Tibial nerve (tissue), 4 donors: ENCODE measurements around the gene IRF2BP1. TPM values are rescaled to one million over a fixed set of nuclear protein-coding genes. Genes with fewer than 3 reads are reported as not detected.

ENCODE experiments used
- DNase-seq, 2 donors: peaks; one replicate each; pipeline ENCODE4 v3.0.0-alpha.2; 2019; ENCODE audit warnings: low spot score in 2 of 2
- H3K27ac ChIP-seq, 4 donors: fragments of 200-600 bp; sonication (generic) in 3 of 4; one replicate each; pipeline ENCODE4 v1.5.1; 2017 to 2019; ENCODE audit warnings: mild to moderate bottlenecking in 1 of 4
- H3K27me3 ChIP-seq, 2 donors: fragments of 200-600 bp; sonication (generic) in 1 of 2; one replicate each; pipeline versions ENCODE4 v1.5.1 to v1.6.0; 2017 to 2019
- H3K36me3 ChIP-seq, 3 donors: fragments of 200-600 bp; sonication (generic); one replicate each; pipeline ENCODE4 v1.5.1; 2018 to 2019
- H3K4me1 ChIP-seq, 4 donors: fragments of 200-600 bp; sonication (generic) in 3 of 4; one replicate each; pipeline ENCODE4 v1.5.1; 2017 to 2019
- H3K4me3 ChIP-seq, 4 donors: fragments of 200-600 bp; sonication (generic) in 3 of 4; one replicate each; pipeline ENCODE4 v1.5.1; 2017 to 2019; ENCODE audit warnings: mild to moderate bottlenecking in 1 of 4, moderate library complexity in 1 of 4
- H3K9me3 ChIP-seq, 4 donors: fragments of 200-600 bp; sonication (generic) in 3 of 4; one replicate each; pipeline ENCODE4 v1.5.1; 2017 to 2019
- EP300 ChIP-seq, 2 donors: sonication (generic); formaldehyde crosslinking; IDR thresholded peaks; one replicate each; pipeline ENCODE4 v1.6.1; 2017; ENCODE audit warnings: antibody characterized with exemption in 2 of 2, mild to moderate bottlenecking in 1 of 2
- POLR2A ChIP-seq, 2 donors: fragments of 450-650 bp; IDR thresholded peaks; one replicate each; pipeline ENCODE4 v1.6.1; 2017; ENCODE audit warnings: antibody characterized with exemption in 2 of 2, mild to moderate bottlenecking in 2 of 2, moderate library complexity in 2 of 2
- WGBS, 2 donors: methylation state at CpG; one replicate each; pipeline ENCODE4 v1.1.5; 2018; 5-methylcytosine and 5-hydroxymethylcytosine counted together
- total RNA-seq, 4 donors: library from RNA; depleted of rRNA; stranded (reverse); fragments of >200 nt; gene quantifications; one replicate each; pipeline ENCODE4 v1.1.0, GENCODE V29; 2016
- TF ChIP-seq, protein P1 (sequence below), 5 experiments: fragments of 200-600 bp in 3 of 5; fragments of 450-650 bp in 2 of 5; sonication (generic) in 3 of 5; IDR thresholded peaks; one replicate each; pipeline ENCODE4 v1.5.1; 2016 to 2019; ENCODE audit warnings: antibody characterized with exemption in 5 of 5, mild to moderate bottlenecking in 3 of 5, moderate library complexity in 2 of 5

Gene IRF2BP1
- total RNA-seq, 4 donors from 2014 or later = 16.4 to 33.3 (median 27.2) TPM

GRCh38 chr19:45901912-45902650 is 16.1 kb upstream of the IRF2BP1 start, which contains the start of gene MYPOP:
Gene MYPOP, minus strand, starts transcription at chr19:45902613. Its CDS starts 840 bp downstream, at chr19:45901773.
- H3K4me3 ChIP-seq = peak within 1 kb of the TSS; percentile 62 to 77 (median 71)
- peaks cover 0 to 27% (median 11%) of the 10 kb centered on the region in 4 donors for H3K4me1 ChIP-seq
- H3K9me3 ChIP-seq = no peaks in the 10 kb centered on the region
- TF ChIP-seq EP300 (IDR thresholded peaks at IDR 0.05) (no peak), POLR2A (IDR thresholded peaks at IDR 0.05) (no peak)
- TF ChIP-seq, protein P1, sequence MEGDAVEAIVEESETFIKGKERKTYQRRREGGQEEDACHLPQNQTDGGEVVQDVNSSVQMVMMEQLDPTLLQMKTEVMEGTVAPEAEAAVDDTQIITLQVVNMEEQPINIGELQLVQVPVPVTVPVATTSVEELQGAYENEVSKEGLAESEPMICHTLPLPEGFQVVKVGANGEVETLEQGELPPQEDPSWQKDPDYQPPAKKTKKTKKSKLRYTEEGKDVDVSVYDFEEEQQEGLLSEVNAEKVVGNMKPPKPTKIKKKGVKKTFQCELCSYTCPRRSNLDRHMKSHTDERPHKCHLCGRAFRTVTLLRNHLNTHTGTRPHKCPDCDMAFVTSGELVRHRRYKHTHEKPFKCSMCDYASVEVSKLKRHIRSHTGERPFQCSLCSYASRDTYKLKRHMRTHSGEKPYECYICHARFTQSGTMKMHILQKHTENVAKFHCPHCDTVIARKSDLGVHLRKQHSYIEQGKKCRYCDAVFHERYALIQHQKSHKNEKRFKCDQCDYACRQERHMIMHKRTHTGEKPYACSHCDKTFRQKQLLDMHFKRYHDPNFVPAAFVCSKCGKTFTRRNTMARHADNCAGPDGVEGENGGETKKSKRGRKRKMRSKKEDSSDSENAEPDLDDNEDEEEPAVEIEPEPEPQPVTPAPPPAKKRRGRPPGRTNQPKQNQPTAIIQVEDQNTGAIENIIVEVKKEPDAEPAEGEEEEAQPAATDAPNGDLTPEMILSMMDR (IDR thresholded peaks at IDR 0.05) = no peak
- peak in 1 of 2 donors; percentile 9 for DNase-seq
- WGBS, 2 donors = 1 to 2% methylated on average over 42 to 44 of the region's 47 CpGs
- peaks cover 0 to 31% (median 0%) of the 10 kb centered on the region in 3 donors for H3K36me3 ChIP-seq
- H3K27ac ChIP-seq = peak within 1 kb of the TSS; percentile 55 to 88 (median 77)
- no peaks in the 10 kb centered on the region for H3K27me3 ChIP-seq

- H3K9me3 ChIP-seq = no peaks in the 10 kb centered on the region
These were observed 15.5 kb upstream of the IRF2BP1 start for GRCh38 chr19:45901432-45901911.

DNA sequence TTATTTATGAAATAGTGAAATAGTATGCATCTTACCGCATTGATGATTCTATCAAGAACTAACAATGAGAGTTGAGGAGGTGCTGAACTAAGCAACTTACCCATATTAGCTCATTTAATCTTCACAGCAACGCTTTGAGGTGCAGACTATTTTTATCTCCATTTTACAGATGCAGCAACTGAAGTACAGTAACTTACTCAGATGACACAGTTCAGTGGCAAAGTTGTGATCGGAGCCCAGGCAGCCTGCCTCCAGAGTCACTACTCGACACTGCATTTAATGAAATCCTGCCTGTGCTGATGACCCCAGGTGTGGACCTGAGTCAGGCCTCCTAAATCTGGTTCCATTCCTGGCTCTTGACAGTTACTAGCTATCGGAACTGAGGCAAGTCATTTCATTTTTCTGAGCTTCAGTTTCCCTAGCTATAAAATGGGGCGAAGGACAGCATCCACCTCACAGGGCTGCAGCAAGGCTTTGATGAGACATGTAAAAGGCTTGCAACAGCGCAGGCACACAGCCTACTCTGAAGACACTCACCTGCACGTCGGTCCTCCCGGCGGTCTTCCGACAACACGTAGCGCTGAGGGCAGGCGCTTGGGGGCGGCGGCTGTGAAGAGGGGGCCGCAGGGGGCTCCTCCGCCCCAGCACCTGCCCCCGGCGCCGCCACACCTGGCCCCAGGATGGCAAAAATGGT is 14.9 kb upstream of the IRF2BP1 start:
- H3K27ac ChIP-seq = peak overlapping the region in 2 of 4 donors; percentile 81 to 88
- TF ChIP-seq, protein P1 (IDR thresholded peaks at IDR 0.05) = no peak
- TF ChIP-seq EP300 (IDR thresholded peaks at IDR 0.05) (no peak), POLR2A (IDR thresholded peaks at IDR 0.05) (no peak)
- WGBS, 2 donors = 69 to 87% methylated on average over 9 to 21 of the region's 22 CpGs

More at GRCh38 chr19:45901432-45901911, 15.5 kb upstream of the IRF2BP1 start:
- no peak for TF ChIP-seq POLR2A (IDR thresholded peaks at IDR 0.05)
- TF ChIP-seq, protein P1 (IDR thresholded peaks at IDR 0.05) = no peak
- TF ChIP-seq EP300 (IDR thresholded peaks at IDR 0.05) = no peak
- no peaks in the 10 kb centered on the region for H3K27me3 ChIP-seq
- peaks cover 0 to 34% (median 0%) of the 10 kb centered on the region in 3 donors for H3K36me3 ChIP-seq
- peak overlapping the region in 2 of 4 donors; percentile 81 to 88 for H3K27ac ChIP-seq
- peaks cover 0 to 27% (median 11%) of the 10 kb centered on the region in 4 donors for H3K4me1 ChIP-seq
- WGBS, 2 donors = 3% methylated on average over 24 of the region's 69 CpGs; no CpG with 5 or more reads in 1 of the 2 donors
- peak overlapping the region; percentile 62 to 77 (median 71) for H3K4me3 ChIP-seq
- peak in 1 of 2 donors; percentile 24 for DNase-seq

DNA sequence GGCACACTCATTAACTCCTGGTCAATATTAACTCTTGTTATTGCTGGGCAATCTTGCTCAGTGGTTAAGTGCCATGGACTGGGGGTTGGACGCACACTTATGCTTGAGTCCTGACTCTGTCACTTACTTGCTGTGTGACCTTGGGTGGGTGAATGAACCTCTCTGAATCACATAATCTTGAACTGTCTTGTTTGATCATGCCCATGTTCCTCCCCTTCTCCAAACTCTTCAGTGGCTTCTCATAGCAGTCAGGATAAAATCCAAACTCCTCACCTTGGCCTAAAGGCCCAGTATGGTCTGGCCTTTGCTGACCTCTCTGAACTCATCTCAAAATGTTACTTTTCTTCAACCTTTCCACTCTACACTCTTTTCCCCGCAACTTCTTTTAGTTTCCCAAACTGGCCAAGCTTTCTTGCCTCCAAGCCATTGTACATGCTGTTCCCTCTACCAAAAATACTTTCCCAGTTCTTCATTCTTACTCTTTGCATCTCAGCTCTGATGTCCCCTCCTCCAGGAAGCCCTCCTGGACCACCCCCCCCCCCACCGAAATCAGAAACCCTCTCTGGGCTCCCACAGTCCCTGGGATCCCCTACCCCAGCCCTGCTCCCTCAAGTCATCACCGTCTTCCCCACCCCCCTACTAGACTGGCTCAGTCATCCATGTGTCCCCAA is 14.1 kb upstream of the IRF2BP1 start:
- no peak overlapping the region for H3K27ac ChIP-seq
- H3K27me3 ChIP-seq = no peaks in the 10 kb centered on the region
- no peak for TF ChIP-seq EP300 (IDR thresholded peaks at IDR 0.05)
- TF ChIP-seq, protein P1 (IDR thresholded peaks at IDR 0.05) = no peak
- TF ChIP-seq POLR2A (IDR thresholded peaks at IDR 0.05) = no peak
- no peak for DNase-seq
- no peak overlapping the region for H3K4me3 ChIP-seq
- H3K9me3 ChIP-seq = no peaks in the 10 kb centered on the region
- WGBS, 2 donors = 94 to 95% methylated on average over 4 of the region's 4 CpGs
- peaks cover 0 to 27% (median 11%) of the 10 kb centered on the region in 4 donors for H3K4me1 ChIP-seq
- H3K36me3 ChIP-seq = peaks cover 0 to 48% (median 0%) of the 10 kb centered on the region in 3 donors

More for the DNA sequence above, 14.9 kb upstream of the IRF2BP1 start:
- Histone ChIP-seq H3K36me3 (peaks cover 0 to 39% (median 0%) of the 10 kb centered on the region in 3 donors), H3K9me3 (no peaks in the 10 kb centered on the region), H3K4me1 (peaks cover 0 to 27% (median 11%) of the 10 kb centered on the region in 4 donors), H3K4me3 (peak overlapping the region; percentile 62 to 77 (median 71)), H3K27me3 (no peaks in the 10 kb centered on the region)
- no peak for DNase-seq
